GM23338 (cell line): ENCODE results near the gene RASGRF2. TPM values are rescaled to one million over a fixed set of nuclear protein-coding genes. Genes with fewer than 3 reads are reported as not detected.
A peak's percentile ranks its signal among the peaks of the same experiment; 100 is the strongest.

Source experiments
- ATAC-seq: fragments of 200-7000 bp; cut with Tn5 transposase; 3 replicates; pipeline ENCODE4 v1.9.1; 2020
- DNase-seq: peaks from one replicate; pipeline ENCODE4 v3.0.0-alpha.2; 2015; ENCODE audit warnings: low spot score
- H2AFZ ChIP-seq: fragments of 200-600 bp; sonication (generic); 2 replicates; pipeline ENCODE4 v1.8.0; 2016; ENCODE audit warnings: antibody characterized with exemption, mild to moderate bottlenecking, moderate library complexity
- H3F3A ChIP-seq: fragments of 200-600 bp; sonication (generic); replicated peaks from 2 replicates; pipeline ENCODE4 v1.8.0; 2017; ENCODE audit warnings: antibody characterized with exemption, mixed run types, low read depth
- H3K27ac ChIP-seq: fragments of 200-600 bp; sonication (generic); 2 replicates; pipeline ENCODE4 v1.6.1; 2016; ENCODE audit warnings: low read depth
- H3K27me3 ChIP-seq: fragments of 200-600 bp; sonication (generic); 2 replicates; pipeline ENCODE4 v1.8.0; 2016; ENCODE audit warnings: mild to moderate bottlenecking, mixed run types, moderate library complexity; ENCODE audit not compliant: insufficient read depth
- H3K36me3 ChIP-seq: fragments of 200-600 bp; sonication (generic); 2 replicates; pipeline ENCODE4 v1.8.0; 2016; ENCODE audit warnings: mild to moderate bottlenecking; ENCODE audit not compliant: insufficient read depth
- H3K4me1 ChIP-seq: fragments of 200-600 bp; sonication (generic); 2 replicates; pipeline ENCODE4 v1.8.0; 2016; ENCODE audit warnings: mild to moderate bottlenecking, moderate library complexity; ENCODE audit not compliant: insufficient read depth
- H3K4me2 ChIP-seq: fragments of 200-600 bp; sonication (generic); 2 replicates; pipeline ENCODE4 v1.7.1; 2017; ENCODE audit warnings: mixed run types
- H3K4me3 ChIP-seq: fragments of 200-600 bp; sonication (generic); 2 replicates; pipeline ENCODE4 v1.6.1; 2016; ENCODE audit warnings: mixed run types
- H3K79me2 ChIP-seq: fragments of 200-600 bp; sonication (generic); replicated peaks from 2 replicates; pipeline ENCODE4 v1.8.0; 2017; ENCODE audit warnings: mild to moderate bottlenecking; ENCODE audit not compliant: insufficient read depth
- H3K9me2 ChIP-seq: fragments of 200-600 bp; sonication (generic); 2 replicates; pipeline ENCODE4 v1.8.0; 2017; ENCODE audit not compliant: insufficient read depth
- H4K20me1 ChIP-seq: fragments of 200-600 bp; sonication (generic); replicated peaks from 2 replicates; pipeline ENCODE4 v1.8.0; 2017; ENCODE audit warnings: mild to moderate bottlenecking; ENCODE audit not compliant: insufficient read depth
- H3K27ac Mint-ChIP-seq: 2 replicates; pipeline ENCODE4 v1.8.0; 2020; ENCODE audit warnings: inconsistent platforms, mild to moderate bottlenecking, moderate library complexity, mixed read lengths
- H3K27me3 Mint-ChIP-seq: 3 replicates; pipeline ENCODE4 v1.8.0; 2022; ENCODE audit warnings: low read depth, mild to moderate bottlenecking, moderate library complexity, mixed read lengths, inconsistent platforms; ENCODE audit not compliant: insufficient read depth, poor library complexity
- H3K36me3 Mint-ChIP-seq: 3 replicates; pipeline ENCODE4 v1.8.0; 2021; ENCODE audit warnings: low read depth, mild to moderate bottlenecking, inconsistent platforms, moderate library complexity, mixed read lengths
- H3K4me1 Mint-ChIP-seq: 3 replicates; pipeline ENCODE4 v1.8.0; 2020; ENCODE audit warnings: mild to moderate bottlenecking, inconsistent platforms, mixed read lengths
- H3K4me3 Mint-ChIP-seq: 3 replicates; pipeline ENCODE4 v1.8.0; 2021; ENCODE audit warnings: moderate library complexity, mild to moderate bottlenecking, inconsistent platforms, mixed read lengths
- H3K9me3 Mint-ChIP-seq: 3 replicates; pipeline ENCODE4 v1.8.0; 2020; ENCODE audit warnings: moderate library complexity, mild to moderate bottlenecking, inconsistent platforms, mixed read lengths
- CREB1 ChIP-seq: fragments of 250-450 bp; sonication (Bioruptor Pico); IDR thresholded peaks from 2 replicates; pipeline ENCODE4 v1.5.0; 2020; ENCODE audit warnings: low read depth, mild to moderate bottlenecking, moderate library complexity
- EZH2 ChIP-seq: fragments of 200-600 bp; sonication (generic); IDR thresholded peaks from one replicate; pipeline ENCODE4 v1.8.0; 2017; ENCODE audit warnings: antibody characterized with exemption, mild to moderate bottlenecking, low read depth; ENCODE audit not compliant: unreplicated experiment
- EZH2phosphoT487 ChIP-seq: fragments of 200-600 bp; sonication (generic); IDR thresholded peaks from one replicate; pipeline ENCODE4 v1.8.1; 2018; ENCODE audit warnings: antibody characterized with exemption; ENCODE audit not compliant: unreplicated experiment
- JUNB ChIP-seq: IDR thresholded peaks from one replicate; pipeline ENCODE4 v1.6.1; 2016; ENCODE audit warnings: antibody characterized with exemption; ENCODE audit not compliant: unreplicated experiment
- NANOG ChIP-seq: IDR thresholded peaks from 2 replicates; pipeline ENCODE4 v1.6.1; 2016; ENCODE audit warnings: antibody characterized with exemption, borderline replicate concordance
- ZNF114 ChIP-seq: fragments of 250-450 bp; sonication (Bioruptor Pico); IDR thresholded peaks from 2 replicates; pipeline ENCODE4 v1.5.0; 2020; ENCODE audit warnings: mild to moderate bottlenecking, moderate library complexity
- polyA plus RNA-seq: library from polyadenylated mRNA; unstranded; fragments of >200 nt; fragmentation: Nextera tagmentation; extraction: Ambion mirVana; gene quantifications from 2 replicates; pipeline ENCODE4 v1.2.1, GENCODE V29; 2016
- total RNA-seq: library from RNA; depleted of rRNA; stranded (reverse); fragments of >200 nt; shearing (Covaris generic); gene quantifications from 2 replicates; pipeline ENCODE4 v1.2.3, GENCODE V29; 2014
- TF ChIP-seq, protein P1 (sequence below): IDR thresholded peaks from one replicate; pipeline ENCODE4 v1.6.1; 2018; ENCODE audit warnings: antibody characterized with exemption; ENCODE audit not compliant: unreplicated experiment
- TF ChIP-seq, protein P2 (sequence below), 2 experiments: fragments of 200-600 bp in 1 of 2; sonication (generic) in 1 of 2; conservative IDR thresholded peaks; 2 replicates each; pipeline versions ENCODE4 v1.5.1 to v1.6.1; 2016 to 2017; ENCODE audit warnings: antibody characterized with exemption in 2 of 2, low read depth in 2 of 2, mild to moderate bottlenecking in 2 of 2, moderate library complexity in 1 of 2
- TF ChIP-seq, protein P3 (sequence below): fragments of 250-450 bp; sonication (Bioruptor Pico); IDR thresholded peaks from 2 replicates; pipeline ENCODE4 v1.5.0; 2020; ENCODE audit warnings: mild to moderate bottlenecking, moderate library complexity

Gene RASGRF2
- total and polyA plus RNA-seq, 2 experiments from 2014 or later = 5.0 to 19.2 TPM

DNA sequence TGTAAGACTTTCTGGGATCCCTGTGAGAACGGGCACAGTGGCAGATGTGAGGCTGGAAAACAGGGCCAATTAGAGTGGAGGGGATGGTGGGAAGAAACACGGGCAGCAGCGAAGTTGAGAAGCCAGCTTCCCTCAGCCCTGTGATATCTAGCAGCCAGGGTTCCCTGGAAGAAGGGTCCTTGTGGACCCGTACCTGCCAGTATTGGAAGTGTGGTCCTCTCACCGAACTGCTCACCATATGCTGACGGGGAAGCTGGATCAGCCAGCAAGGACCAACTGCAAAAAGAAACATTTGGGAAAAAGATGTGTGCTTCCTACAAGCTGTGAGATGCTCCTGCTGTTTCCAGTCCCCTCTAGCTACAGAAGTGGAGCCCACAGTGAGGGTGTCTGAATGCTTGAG, 286.5 kb downstream of the RASGRF2 start (continued):
- TF ChIP-seq, protein P1, sequence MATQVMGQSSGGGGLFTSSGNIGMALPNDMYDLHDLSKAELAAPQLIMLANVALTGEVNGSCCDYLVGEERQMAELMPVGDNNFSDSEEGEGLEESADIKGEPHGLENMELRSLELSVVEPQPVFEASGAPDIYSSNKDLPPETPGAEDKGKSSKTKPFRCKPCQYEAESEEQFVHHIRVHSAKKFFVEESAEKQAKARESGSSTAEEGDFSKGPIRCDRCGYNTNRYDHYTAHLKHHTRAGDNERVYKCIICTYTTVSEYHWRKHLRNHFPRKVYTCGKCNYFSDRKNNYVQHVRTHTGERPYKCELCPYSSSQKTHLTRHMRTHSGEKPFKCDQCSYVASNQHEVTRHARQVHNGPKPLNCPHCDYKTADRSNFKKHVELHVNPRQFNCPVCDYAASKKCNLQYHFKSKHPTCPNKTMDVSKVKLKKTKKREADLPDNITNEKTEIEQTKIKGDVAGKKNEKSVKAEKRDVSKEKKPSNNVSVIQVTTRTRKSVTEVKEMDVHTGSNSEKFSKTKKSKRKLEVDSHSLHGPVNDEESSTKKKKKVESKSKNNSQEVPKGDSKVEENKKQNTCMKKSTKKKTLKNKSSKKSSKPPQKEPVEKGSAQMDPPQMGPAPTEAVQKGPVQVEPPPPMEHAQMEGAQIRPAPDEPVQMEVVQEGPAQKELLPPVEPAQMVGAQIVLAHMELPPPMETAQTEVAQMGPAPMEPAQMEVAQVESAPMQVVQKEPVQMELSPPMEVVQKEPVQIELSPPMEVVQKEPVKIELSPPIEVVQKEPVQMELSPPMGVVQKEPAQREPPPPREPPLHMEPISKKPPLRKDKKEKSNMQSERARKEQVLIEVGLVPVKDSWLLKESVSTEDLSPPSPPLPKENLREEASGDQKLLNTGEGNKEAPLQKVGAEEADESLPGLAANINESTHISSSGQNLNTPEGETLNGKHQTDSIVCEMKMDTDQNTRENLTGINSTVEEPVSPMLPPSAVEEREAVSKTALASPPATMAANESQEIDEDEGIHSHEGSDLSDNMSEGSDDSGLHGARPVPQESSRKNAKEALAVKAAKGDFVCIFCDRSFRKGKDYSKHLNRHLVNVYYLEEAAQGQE = no peak

DNA sequence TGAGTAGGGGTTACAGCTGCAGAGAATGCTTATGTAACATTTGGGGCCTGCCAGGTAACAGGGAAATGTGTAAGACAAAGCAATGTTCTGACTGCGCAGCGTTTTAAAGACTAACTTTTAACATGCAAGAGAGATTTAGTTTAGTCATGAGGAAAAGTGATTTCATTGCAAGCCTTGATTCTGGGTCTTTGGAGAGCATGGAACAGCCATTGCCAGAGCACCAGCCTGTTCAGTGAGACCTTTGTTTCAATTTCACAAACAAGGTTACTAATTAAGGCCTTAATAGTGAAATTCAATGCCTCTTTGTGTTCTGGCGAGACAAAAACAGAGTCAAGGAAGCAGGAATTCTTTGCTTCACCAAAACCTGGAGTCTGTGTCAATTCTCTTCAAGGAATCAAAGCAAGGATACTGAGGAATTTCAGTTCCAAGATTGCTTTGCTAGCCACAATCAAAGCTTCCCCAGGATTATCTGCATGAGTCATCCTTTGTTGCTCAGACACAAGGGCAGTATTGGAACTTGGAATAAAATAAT, 287.3 kb downstream of the RASGRF2 start:
- peak; percentile 16; the same call in 2 of the 3 replicates for ATAC-seq
- peaks cover 6% of the 10 kb centered on the region for H3K36me3 Mint-ChIP-seq

DNA sequence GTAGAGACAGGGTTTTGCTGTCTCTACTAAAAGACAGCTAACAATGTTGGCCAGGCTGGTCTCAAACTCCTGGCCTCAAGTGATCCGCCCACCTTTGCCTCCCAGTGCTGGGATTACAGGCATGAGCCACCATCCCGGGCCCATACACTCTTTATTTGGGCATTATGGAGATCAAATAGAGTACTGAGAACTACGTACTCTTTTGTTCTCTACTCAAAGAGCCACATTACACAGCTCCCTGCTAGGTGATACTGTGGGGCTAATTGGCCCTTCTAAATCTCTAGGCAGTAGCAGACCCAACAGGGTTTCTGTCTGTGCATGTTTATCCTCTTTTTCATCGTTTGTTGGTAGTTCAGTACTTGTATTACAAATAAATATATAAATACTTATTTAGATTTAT, 289.1 kb downstream of the RASGRF2 start:
- H3K36me3 Mint-ChIP-seq = peaks cover 6% of the 10 kb centered on the region
- DNase-seq = no peak
- Histone ChIP-seq H3K4me2 (no peak overlapping the region), H3K4me3 (no peak overlapping the region), H3K4me1 (peaks cover 11% of the 10 kb centered on the region), H2AFZ (no peak overlapping the region), H3K27ac (no peak overlapping the region), H3K36me3 (no peaks in the 10 kb centered on the region), H3K79me2 (no peaks in the 10 kb centered on the region; the same call in 1 of the 2 replicates), H4K20me1 (peaks cover 16% of the 10 kb centered on the region), H3F3A (no peaks in the 10 kb centered on the region), H3K9me2 (no peaks in the 10 kb centered on the region), H3K27me3 (no peaks in the 10 kb centered on the region)
- no peaks in the 10 kb centered on the region for H3K9me3 Mint-ChIP-seq
- H3K4me1 Mint-ChIP-seq = peaks cover 37% of the 10 kb centered on the region
- H3K27me3 Mint-ChIP-seq = no peaks in the 10 kb centered on the region
- H3K27ac Mint-ChIP-seq = no peak overlapping the region
- no peak overlapping the region for H3K4me3 Mint-ChIP-seq
- peak; percentile 71 for ATAC-seq
- TF ChIP-seq ZNF114 (CRISPR knock-in tag) = no peak
- TF ChIP-seq, protein P2, sequence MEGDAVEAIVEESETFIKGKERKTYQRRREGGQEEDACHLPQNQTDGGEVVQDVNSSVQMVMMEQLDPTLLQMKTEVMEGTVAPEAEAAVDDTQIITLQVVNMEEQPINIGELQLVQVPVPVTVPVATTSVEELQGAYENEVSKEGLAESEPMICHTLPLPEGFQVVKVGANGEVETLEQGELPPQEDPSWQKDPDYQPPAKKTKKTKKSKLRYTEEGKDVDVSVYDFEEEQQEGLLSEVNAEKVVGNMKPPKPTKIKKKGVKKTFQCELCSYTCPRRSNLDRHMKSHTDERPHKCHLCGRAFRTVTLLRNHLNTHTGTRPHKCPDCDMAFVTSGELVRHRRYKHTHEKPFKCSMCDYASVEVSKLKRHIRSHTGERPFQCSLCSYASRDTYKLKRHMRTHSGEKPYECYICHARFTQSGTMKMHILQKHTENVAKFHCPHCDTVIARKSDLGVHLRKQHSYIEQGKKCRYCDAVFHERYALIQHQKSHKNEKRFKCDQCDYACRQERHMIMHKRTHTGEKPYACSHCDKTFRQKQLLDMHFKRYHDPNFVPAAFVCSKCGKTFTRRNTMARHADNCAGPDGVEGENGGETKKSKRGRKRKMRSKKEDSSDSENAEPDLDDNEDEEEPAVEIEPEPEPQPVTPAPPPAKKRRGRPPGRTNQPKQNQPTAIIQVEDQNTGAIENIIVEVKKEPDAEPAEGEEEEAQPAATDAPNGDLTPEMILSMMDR (conservative IDR thresholded peaks at IDR 0.05; ENCODE audit: low read depth in 2 of 2) = no peak
- TF ChIP-seq, protein P3, sequence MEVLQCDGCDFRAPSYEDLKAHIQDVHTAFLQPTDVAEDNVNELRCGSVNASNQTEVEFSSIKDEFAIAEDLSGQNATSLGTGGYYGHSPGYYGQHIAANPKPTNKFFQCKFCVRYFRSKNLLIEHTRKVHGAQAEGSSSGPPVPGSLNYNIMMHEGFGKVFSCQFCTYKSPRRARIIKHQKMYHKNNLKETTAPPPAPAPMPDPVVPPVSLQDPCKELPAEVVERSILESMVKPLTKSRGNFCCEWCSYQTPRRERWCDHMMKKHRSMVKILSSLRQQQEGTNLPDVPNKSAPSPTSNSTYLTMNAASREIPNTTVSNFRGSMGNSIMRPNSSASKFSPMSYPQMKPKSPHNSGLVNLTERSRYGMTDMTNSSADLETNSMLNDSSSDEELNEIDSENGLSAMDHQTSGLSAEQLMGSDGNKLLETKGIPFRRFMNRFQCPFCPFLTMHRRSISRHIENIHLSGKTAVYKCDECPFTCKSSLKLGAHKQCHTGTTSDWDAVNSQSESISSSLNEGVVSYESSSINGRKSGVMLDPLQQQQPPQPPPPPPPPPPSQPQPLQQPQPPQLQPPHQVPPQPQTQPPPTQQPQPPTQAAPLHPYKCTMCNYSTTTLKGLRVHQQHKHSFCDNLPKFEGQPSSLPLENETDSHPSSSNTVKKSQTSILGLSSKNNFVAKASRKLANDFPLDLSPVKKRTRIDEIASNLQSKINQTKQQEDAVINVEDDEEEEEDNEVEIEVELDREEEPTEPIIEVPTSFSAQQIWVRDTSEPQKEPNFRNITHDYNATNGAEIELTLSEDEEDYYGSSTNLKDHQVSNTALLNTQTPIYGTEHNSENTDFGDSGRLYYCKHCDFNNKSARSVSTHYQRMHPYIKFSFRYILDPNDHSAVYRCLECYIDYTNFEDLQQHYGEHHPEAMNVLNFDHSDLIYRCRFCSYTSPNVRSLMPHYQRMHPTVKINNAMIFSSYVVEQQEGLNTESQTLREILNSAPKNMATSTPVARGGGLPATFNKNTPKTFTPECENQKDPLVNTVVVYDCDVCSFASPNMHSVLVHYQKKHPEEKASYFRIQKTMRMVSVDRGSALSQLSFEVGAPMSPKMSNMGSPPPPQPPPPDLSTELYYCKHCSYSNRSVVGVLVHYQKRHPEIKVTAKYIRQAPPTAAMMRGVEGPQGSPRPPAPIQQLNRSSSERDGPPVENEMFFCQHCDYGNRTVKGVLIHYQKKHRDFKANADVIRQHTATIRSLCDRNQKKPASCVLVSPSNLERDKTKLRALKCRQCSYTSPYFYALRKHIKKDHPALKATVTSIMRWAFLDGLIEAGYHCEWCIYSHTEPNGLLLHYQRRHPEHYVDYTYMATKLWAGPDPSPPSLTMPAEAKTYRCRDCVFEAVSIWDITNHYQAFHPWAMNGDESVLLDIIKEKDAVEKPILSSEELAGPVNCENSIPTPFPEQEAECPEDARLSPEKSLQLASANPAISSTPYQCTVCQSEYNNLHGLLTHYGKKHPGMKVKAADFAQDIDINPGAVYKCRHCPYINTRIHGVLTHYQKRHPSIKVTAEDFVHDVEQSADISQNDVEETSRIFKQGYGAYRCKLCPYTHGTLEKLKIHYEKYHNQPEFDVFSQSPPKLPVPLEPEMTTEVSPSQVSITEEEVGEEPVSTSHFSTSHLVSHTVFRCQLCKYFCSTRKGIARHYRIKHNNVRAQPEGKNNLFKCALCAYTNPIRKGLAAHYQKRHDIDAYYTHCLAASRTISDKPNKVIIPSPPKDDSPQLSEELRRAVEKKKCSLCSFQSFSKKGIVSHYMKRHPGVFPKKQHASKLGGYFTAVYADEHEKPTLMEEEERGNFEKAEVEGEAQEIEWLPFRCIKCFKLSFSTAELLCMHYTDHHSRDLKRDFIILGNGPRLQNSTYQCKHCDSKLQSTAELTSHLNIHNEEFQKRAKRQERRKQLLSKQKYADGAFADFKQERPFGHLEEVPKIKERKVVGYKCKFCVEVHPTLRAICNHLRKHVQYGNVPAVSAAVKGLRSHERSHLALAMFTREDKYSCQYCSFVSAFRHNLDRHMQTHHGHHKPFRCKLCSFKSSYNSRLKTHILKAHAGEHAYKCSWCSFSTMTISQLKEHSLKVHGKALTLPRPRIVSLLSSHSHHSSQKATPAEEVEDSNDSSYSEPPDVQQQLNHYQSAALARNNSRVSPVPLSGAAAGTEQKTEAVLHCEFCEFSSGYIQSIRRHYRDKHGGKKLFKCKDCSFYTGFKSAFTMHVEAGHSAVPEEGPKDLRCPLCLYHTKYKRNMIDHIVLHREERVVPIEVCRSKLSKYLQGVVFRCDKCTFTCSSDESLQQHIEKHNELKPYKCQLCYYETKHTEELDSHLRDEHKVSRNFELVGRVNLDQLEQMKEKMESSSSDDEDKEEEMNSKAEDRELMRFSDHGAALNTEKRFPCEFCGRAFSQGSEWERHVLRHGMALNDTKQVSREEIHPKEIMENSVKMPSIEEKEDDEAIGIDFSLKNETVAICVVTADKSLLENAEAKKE = no peak

More for the DNA sequence above, 287.3 kb downstream of the RASGRF2 start:
- Histone ChIP-seq H3K79me2 (no peaks in the 10 kb centered on the region), H3K27ac (no peak overlapping the region; the same call in 1 of the 2 replicates), H4K20me1 (peaks cover 13% of the 10 kb centered on the region), H3F3A (no peaks in the 10 kb centered on the region), H3K27me3 (no peaks in the 10 kb centered on the region), H3K9me2 (no peaks in the 10 kb centered on the region), H3K4me2 (no peak overlapping the region), H3K4me3 (no peak overlapping the region), H3K4me1 (peaks cover 11% of the 10 kb centered on the region), H2AFZ (no peak overlapping the region), H3K36me3 (no peaks in the 10 kb centered on the region)
- DNase-seq = no peak
- Mint-ChIP-seq H3K27ac (no peak overlapping the region), H3K4me1 (peaks cover 31% of the 10 kb centered on the region), H3K9me3 (no peaks in the 10 kb centered on the region), H3K27me3 (peaks cover 2% of the 10 kb centered on the region), H3K4me3 (no peak overlapping the region)
- TF ChIP-seq CREB1 (CRISPR knock-in tag) = no peak
- TF ChIP-seq EZH2 = no peak
- no peak for TF ChIP-seq EZH2phosphoT487
- TF ChIP-seq NANOG = no peak
- TF ChIP-seq JUNB = no peak
